GM23338 (cell line): ENCODE data around the gene PAPOLB. TPM values are rescaled to one million over a fixed set of nuclear protein-coding genes. Genes with fewer than 3 reads are reported as not detected.
A peak's percentile ranks its signal among the peaks of the same experiment; 100 is the strongest.

Experiments used
- ATAC-seq: fragments of 200-7000 bp; cut with Tn5 transposase; 3 replicates; pipeline ENCODE4 v1.9.1; 2020
- DNase-seq: peaks from one replicate; pipeline ENCODE4 v3.0.0-alpha.2; 2015; ENCODE audit warnings: low spot score
- H2AFZ ChIP-seq: fragments of 200-600 bp; sonication (generic); 2 replicates; pipeline ENCODE4 v1.8.0; 2016; ENCODE audit warnings: antibody characterized with exemption, mild to moderate bottlenecking, moderate library complexity
- H3F3A ChIP-seq: fragments of 200-600 bp; sonication (generic); replicated peaks from 2 replicates; pipeline ENCODE4 v1.8.0; 2017; ENCODE audit warnings: antibody characterized with exemption, mixed run types, low read depth
- H3K27ac ChIP-seq: fragments of 200-600 bp; sonication (generic); 2 replicates; pipeline ENCODE4 v1.6.1; 2016; ENCODE audit warnings: low read depth
- H3K27me3 ChIP-seq: fragments of 200-600 bp; sonication (generic); 2 replicates; pipeline ENCODE4 v1.8.0; 2016; ENCODE audit warnings: mild to moderate bottlenecking, mixed run types, moderate library complexity; ENCODE audit not compliant: insufficient read depth
- H3K36me3 ChIP-seq: fragments of 200-600 bp; sonication (generic); 2 replicates; pipeline ENCODE4 v1.8.0; 2016; ENCODE audit warnings: mild to moderate bottlenecking; ENCODE audit not compliant: insufficient read depth
- H3K4me1 ChIP-seq: fragments of 200-600 bp; sonication (generic); 2 replicates; pipeline ENCODE4 v1.8.0; 2016; ENCODE audit warnings: mild to moderate bottlenecking, moderate library complexity; ENCODE audit not compliant: insufficient read depth
- H3K4me2 ChIP-seq: fragments of 200-600 bp; sonication (generic); 2 replicates; pipeline ENCODE4 v1.7.1; 2017; ENCODE audit warnings: mixed run types
- H3K4me3 ChIP-seq: fragments of 200-600 bp; sonication (generic); 2 replicates; pipeline ENCODE4 v1.6.1; 2016; ENCODE audit warnings: mixed run types
- H3K79me2 ChIP-seq: fragments of 200-600 bp; sonication (generic); replicated peaks from 2 replicates; pipeline ENCODE4 v1.8.0; 2017; ENCODE audit warnings: mild to moderate bottlenecking; ENCODE audit not compliant: insufficient read depth
- H3K9me2 ChIP-seq: fragments of 200-600 bp; sonication (generic); 2 replicates; pipeline ENCODE4 v1.8.0; 2017; ENCODE audit not compliant: insufficient read depth
- H4K20me1 ChIP-seq: fragments of 200-600 bp; sonication (generic); replicated peaks from 2 replicates; pipeline ENCODE4 v1.8.0; 2017; ENCODE audit warnings: mild to moderate bottlenecking; ENCODE audit not compliant: insufficient read depth
- H3K27ac Mint-ChIP-seq: 2 replicates; pipeline ENCODE4 v1.8.0; 2020; ENCODE audit warnings: inconsistent platforms, mild to moderate bottlenecking, moderate library complexity, mixed read lengths
- H3K27me3 Mint-ChIP-seq: 3 replicates; pipeline ENCODE4 v1.8.0; 2022; ENCODE audit warnings: low read depth, mild to moderate bottlenecking, moderate library complexity, mixed read lengths, inconsistent platforms; ENCODE audit not compliant: insufficient read depth, poor library complexity
- H3K36me3 Mint-ChIP-seq: 3 replicates; pipeline ENCODE4 v1.8.0; 2021; ENCODE audit warnings: low read depth, mild to moderate bottlenecking, inconsistent platforms, moderate library complexity, mixed read lengths
- H3K4me1 Mint-ChIP-seq: 3 replicates; pipeline ENCODE4 v1.8.0; 2020; ENCODE audit warnings: mild to moderate bottlenecking, inconsistent platforms, mixed read lengths
- H3K4me3 Mint-ChIP-seq: 3 replicates; pipeline ENCODE4 v1.8.0; 2021; ENCODE audit warnings: moderate library complexity, mild to moderate bottlenecking, inconsistent platforms, mixed read lengths
- H3K9me3 Mint-ChIP-seq: 3 replicates; pipeline ENCODE4 v1.8.0; 2020; ENCODE audit warnings: moderate library complexity, mild to moderate bottlenecking, inconsistent platforms, mixed read lengths
- CTCF ChIP-seq, 2 experiments: fragments of 200-600 bp in 1 of 2; sonication (generic) in 1 of 2; conservative IDR thresholded peaks; 2 replicates each; pipeline versions ENCODE4 v1.5.1 to v1.6.1; 2016 to 2017; ENCODE audit warnings: antibody characterized with exemption in 2 of 2, low read depth in 2 of 2, mild to moderate bottlenecking in 2 of 2, moderate library complexity in 1 of 2
- EZH2 ChIP-seq: fragments of 200-600 bp; sonication (generic); IDR thresholded peaks from one replicate; pipeline ENCODE4 v1.8.0; 2017; ENCODE audit warnings: antibody characterized with exemption, mild to moderate bottlenecking, low read depth; ENCODE audit not compliant: unreplicated experiment
- EZH2phosphoT487 ChIP-seq: fragments of 200-600 bp; sonication (generic); IDR thresholded peaks from one replicate; pipeline ENCODE4 v1.8.1; 2018; ENCODE audit warnings: antibody characterized with exemption; ENCODE audit not compliant: unreplicated experiment
- JUNB ChIP-seq: IDR thresholded peaks from one replicate; pipeline ENCODE4 v1.6.1; 2016; ENCODE audit warnings: antibody characterized with exemption; ENCODE audit not compliant: unreplicated experiment
- NANOG ChIP-seq: IDR thresholded peaks from 2 replicates; pipeline ENCODE4 v1.6.1; 2016; ENCODE audit warnings: antibody characterized with exemption, borderline replicate concordance
- POLR2AphosphoS5 ChIP-seq: IDR thresholded peaks from 2 replicates; pipeline ENCODE4 v1.6.1; 2016; ENCODE audit warnings: antibody characterized with exemption, low read depth
- REST ChIP-seq: IDR thresholded peaks from one replicate; pipeline ENCODE4 v1.6.1; 2018; ENCODE audit warnings: antibody characterized with exemption; ENCODE audit not compliant: unreplicated experiment
- STAT1 ChIP-seq: IDR thresholded peaks from one replicate; pipeline ENCODE4 v1.6.1; 2016; ENCODE audit warnings: antibody characterized with exemption; ENCODE audit not compliant: unreplicated experiment
- ZNF114 ChIP-seq: fragments of 250-450 bp; sonication (Bioruptor Pico); IDR thresholded peaks from 2 replicates; pipeline ENCODE4 v1.5.0; 2020; ENCODE audit warnings: mild to moderate bottlenecking, moderate library complexity
- ZNF331 ChIP-seq: fragments of 250-450 bp; sonication (Bioruptor Pico); IDR thresholded peaks from 2 replicates; pipeline ENCODE4 v1.5.0; 2020; ENCODE audit warnings: low read depth, mild to moderate bottlenecking, moderate library complexity
- ZNF462 ChIP-seq: fragments of 250-450 bp; sonication (Bioruptor Pico); IDR thresholded peaks from 2 replicates; pipeline ENCODE4 v1.5.0; 2020; ENCODE audit warnings: mild to moderate bottlenecking, moderate library complexity
- polyA plus RNA-seq: library from polyadenylated mRNA; unstranded; fragments of >200 nt; fragmentation: Nextera tagmentation; extraction: Ambion mirVana; gene quantifications from 2 replicates; pipeline ENCODE4 v1.2.1, GENCODE V29; 2016
- total RNA-seq: library from RNA; depleted of rRNA; stranded (reverse); fragments of >200 nt; shearing (Covaris generic); gene quantifications from 2 replicates; pipeline ENCODE4 v1.2.3, GENCODE V29; 2014
- TF ChIP-seq, protein P1 (sequence below): IDR thresholded peaks from 2 replicates; pipeline ENCODE4 v1.6.1; 2016; ENCODE audit warnings: antibody characterized with exemption

Gene PAPOLB
- total and polyA plus RNA-seq, 2 experiments from 2014 or later: 0.08 to 0.42 TPM

GRCh38 chr7:4861227-4861626 is 603 bp downstream of the PAPOLB start:
- no peak overlapping the region for H3K27ac Mint-ChIP-seq
- H3K4me1 Mint-ChIP-seq: no peaks in the 10 kb centered on the region
- Histone ChIP-seq H3K9me2 (no peaks in the 10 kb centered on the region), H3F3A (no peaks in the 10 kb centered on the region), H3K4me3 (peak overlapping the region; percentile 52), H4K20me1 (no peaks in the 10 kb centered on the region; the same call in 1 of the 2 replicates), H2AFZ (no peak overlapping the region; the same call in 1 of the 2 replicates), H3K79me2 (no peaks in the 10 kb centered on the region), H3K36me3 (no peaks in the 10 kb centered on the region), H3K4me2 (peak overlapping the region; percentile 73), H3K27me3 (peaks cover 9% of the 10 kb centered on the region; the same call in 1 of the 2 replicates), H3K27ac (no peak overlapping the region), H3K4me1 (no peaks in the 10 kb centered on the region)
- ATAC-seq (no peak), DNase-seq (no peak)
- 0 out of 3 replicates have a peak, but pooled peaks cover 4% of the 10 kb centered on the region for H3K36me3 Mint-ChIP-seq
- peaks cover 16% of the 10 kb centered on the region; the same call in 2 of the 3 replicates for H3K9me3 Mint-ChIP-seq
- peak overlapping the region; percentile 34; the same call in 2 of the 3 replicates for H3K4me3 Mint-ChIP-seq
- peaks cover 5% of the 10 kb centered on the region for H3K27me3 Mint-ChIP-seq
- TF ChIP-seq STAT1 (no peak), JUNB (no peak), CTCF (conservative IDR thresholded peaks at IDR 0.05; ENCODE audit: low read depth in 2 of 2) (no peak), ZNF114 (CRISPR knock-in tag) (no peak), ZNF462 (no peak), POLR2AphosphoS5 (no peak), ZNF331 (CRISPR knock-in tag) (no peak), REST (no peak), NANOG (no peak), EZH2 (no peak), EZH2phosphoT487 (no peak)
- TF ChIP-seq, protein P1, sequence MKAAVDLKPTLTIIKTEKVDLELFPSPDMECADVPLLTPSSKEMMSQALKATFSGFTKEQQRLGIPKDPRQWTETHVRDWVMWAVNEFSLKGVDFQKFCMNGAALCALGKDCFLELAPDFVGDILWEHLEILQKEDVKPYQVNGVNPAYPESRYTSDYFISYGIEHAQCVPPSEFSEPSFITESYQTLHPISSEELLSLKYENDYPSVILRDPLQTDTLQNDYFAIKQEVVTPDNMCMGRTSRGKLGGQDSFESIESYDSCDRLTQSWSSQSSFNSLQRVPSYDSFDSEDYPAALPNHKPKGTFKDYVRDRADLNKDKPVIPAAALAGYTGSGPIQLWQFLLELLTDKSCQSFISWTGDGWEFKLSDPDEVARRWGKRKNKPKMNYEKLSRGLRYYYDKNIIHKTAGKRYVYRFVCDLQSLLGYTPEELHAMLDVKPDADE: no peak
